GM18520 (cell line): Measurements from ENCODE around the gene CFAP46.
"Not testable (repeated sequence)": the region's sequence is repeated elsewhere in the genome, so short reads cannot be mapped to it uniquely, and the experiment has no call there.

Experiments used
- ATAC-seq: cut with Tn5 transposase; IDR thresholded peaks from one replicate; pipeline ENCODE4 v1.9.1; 2021; ENCODE audit not compliant: unreplicated experiment

Gene CFAP46

GRCh38 chr10:132846631-132847415 is 95.5 kb downstream of the CFAP46 start:
- no peak for ATAC-seq

- no peak for ATAC-seq
Measured at GRCh38 chr10:132845780-132846595, 96.4 kb downstream of the CFAP46 start.

GRCh38 chr10:132845041-132845551 is 97.3 kb downstream of the CFAP46 start:
- ATAC-seq, result no peak

DNA sequence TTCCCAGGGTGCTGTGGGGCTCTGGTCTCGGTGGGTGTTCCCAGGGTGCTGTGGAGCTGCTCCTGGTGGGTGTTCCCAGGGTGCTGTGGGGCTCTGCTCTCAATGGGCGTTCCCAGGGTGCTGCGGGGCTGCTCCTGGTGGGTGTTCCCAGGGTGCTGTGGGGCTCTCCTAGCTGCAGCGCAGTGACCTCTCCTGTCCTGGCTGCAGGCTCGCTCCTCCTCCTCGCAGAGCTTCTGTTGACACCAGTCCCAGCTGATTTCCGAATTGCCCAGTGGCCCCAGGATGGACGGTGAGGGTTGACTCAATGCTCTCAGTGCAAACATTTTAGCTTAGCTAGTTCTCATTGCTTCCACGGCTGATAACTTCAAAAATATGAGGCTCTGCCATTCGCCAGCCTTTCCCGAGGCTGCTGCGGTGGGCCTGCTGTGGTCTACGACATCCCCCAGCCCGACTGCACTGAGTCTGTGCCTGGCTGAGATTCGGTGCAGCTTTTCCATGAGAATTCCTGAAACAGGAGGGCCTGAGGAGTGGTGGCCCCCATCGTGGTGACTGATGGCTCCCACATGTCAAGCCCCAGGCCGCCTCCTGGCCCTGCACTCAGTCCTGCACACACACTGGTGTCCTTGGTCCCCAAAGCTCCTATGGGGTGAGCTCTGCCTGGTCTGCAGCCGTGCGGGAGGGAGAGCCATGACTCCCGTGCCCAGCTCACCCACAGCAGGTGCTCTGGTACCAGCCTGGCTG is 98.1 kb downstream of the CFAP46 start:
- ATAC-seq, result no peak

GRCh38 chr10:132843276-132843675 is 99.1 kb downstream of the CFAP46 start:
- ATAC-seq, result not testable (repeated sequence)

DNA sequence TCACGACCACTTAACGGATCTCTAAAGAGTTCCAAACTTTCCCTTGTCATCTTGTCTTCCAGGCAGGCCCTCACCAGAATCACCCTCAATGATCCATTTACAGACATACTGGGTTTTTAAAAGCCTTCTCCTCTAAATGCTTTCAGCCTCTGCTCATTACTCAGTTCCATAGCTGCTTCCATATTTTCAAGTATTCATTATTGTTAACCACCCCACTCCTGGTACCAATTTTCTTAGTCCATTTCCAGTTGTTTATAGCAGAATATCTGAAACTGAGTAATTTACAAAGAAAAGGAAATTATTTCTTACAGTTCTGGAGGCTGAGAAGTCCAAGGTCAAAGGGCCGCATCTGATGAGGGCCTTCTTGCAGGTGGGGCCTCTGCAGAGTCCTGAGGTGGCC is 100.0 kb downstream of the CFAP46 start:
- no peak for ATAC-seq

- ATAC-seq, result no peak
Measured at GRCh38 chr10:132841615-132841975, 100.8 kb downstream of the CFAP46 start.

- ATAC-seq, result no peak
Measured at GRCh38 chr10:132840698-132841614, 101.4 kb downstream of the CFAP46 start.

GRCh38 chr10:132839061-132839460 is 103.3 kb downstream of the CFAP46 start:
- ATAC-seq, result no peak

DNA sequence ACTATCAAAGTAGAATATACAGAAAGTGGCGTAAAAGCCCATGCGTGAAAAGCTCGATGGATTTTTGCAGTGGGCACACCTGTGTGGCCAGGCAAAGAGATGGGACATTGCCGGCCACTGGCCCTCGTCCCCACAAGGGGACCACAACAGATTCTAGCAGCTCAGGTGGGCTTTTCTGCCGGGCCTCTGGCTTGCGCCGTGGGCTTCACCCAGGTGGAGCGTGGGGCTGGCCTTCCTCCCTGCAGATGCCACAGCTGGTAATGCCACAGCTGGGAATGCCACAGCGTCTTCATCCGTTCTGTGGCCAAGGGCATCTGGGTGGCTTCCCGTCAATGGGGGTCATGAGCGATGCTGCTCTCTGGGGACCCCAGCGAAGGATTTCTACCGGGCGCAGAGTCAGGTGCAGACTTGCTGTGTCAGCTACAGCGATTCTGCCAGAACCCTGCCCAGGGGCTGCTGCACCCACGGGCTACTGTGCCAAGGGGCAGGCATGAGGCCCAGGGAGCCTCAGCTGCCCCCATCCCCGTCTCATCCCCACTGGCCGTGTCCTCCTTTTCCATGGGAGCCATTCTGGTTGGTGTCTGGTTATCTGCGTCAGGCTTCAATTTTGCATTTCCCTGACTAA is 103.9 kb downstream of the CFAP46 start:
- no peak for ATAC-seq

DNA sequence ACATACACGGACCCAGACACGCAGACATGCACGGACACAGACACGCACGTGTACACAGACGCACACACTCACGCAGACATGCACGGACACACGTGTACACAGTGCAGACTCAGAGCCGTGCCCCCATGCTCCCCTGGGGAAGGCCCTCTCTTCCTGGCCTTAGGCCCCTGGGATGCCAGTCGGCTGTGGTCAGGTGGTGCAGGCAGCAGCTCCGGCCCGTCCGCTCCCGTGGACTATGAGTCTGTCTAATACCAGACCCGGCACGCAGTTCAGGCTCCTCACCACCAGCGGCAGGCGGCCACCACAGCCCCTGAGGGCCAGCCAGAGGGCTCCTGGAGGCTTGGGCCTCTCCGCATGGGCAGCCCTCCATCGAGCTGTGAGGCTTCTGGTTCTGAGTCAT is 104.5 kb downstream of the CFAP46 start:
- ATAC-seq, result no peak

DNA sequence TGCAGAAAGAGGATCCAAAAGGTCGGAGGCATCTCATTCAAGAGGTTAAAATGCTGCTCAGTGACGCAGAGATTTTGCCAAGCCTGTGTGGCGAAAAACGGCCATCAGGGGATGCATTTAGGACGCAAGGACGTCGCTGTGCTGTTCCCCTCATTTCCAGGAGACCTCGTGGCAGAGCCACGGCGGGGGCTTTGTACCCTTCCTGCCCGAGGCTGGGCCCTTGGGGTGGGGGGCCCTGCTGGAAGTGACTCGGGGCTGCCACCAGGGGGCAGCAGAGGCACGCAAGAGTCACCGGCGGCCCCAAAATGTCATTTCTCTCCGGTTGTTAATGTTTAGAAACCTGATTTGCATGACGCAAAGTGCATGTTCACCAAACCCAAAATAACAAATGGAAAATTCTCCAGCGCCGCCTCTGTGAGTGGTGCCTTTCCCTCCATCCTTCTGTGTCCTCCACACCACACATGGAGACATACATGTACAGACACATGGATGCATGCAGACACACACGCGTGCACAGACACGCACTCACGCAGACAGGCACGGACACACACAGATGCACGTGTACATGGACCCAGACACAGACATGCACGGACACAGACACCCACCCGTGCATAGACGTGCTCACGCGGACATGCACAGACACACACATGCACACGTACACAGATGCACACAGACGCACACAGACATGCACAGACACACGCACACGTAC is 105.4 kb downstream of the CFAP46 start:
- no peak for ATAC-seq

GRCh38 chr10:132836248-132836831 is 106.0 kb downstream of the CFAP46 start:
- ATAC-seq, result no peak

DNA sequence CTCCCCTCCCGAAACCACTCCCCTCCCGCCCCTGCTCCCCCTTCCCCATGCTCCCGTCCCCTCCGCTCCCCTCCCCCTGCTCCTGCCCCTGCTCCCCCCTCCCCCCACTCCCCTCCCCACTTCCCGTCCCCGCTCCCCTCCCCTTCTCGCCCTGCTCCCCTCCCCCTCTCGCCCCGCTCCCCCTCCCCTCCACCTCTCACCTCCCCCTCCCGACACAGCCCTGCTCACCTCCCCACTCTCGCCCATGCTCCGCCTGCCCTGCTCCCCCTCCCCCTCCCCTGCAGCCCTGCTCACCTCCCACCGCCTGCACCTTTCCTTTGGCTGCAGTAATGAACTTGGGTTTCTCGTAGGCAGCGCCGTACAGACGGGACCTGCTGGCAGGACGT is 106.5 kb downstream of the CFAP46 start:
- ATAC-seq, result no peak

DNA sequence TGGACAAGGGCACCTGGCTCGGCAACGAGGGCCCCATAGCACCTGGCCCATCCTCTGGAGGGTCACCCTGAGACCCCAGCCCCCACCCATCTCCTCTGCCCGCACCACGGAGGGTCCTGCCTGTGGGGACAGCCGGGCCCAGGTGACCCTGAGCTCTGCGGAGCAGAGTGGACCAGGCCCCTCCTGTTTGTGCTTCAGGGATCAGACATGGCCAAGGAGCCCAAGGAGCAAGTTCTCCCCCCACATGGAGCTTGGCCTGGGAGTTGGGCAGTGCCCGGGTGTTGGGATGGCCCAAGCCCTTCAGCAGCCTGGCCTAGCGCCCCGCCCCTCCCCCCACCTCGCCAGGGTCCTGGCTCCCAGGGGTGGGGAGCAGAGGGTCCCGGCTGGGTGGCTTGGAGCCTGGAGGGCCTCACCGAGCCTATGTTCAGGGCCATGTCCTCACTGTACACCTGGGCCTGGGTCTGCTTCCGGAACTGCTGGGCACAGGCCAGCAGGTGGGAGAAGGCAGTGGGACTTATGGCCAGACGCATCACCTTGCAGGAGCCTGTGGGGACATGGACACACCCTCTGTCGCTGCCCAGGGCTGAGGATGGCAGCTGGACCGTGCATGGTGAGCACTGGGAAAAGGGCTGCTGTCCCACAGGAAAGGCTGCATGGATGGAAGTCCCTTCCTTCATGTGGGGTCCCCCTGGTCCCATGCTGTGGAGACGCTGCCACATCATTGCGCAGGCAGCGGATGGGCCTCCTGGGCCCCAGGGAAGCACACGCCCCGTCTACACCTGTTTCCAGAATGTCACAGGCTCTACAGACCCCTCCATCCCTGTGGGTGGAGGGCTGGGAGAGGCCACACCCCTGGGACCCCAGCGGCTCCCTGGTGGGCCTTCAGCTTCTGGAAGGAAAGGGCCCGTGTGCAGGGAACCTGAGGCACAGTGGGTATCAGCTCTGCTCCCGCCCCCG is 107.2 kb downstream of the CFAP46 start:
- ATAC-seq, result no peak

GRCh38 chr10:132834311-132834761 is 108.0 kb downstream of the CFAP46 start:
- ATAC-seq, result no peak

- no peak for ATAC-seq
Measured at GRCh38 chr10:132833421-132834111, 108.8 kb downstream of the CFAP46 start.
